ENCODE data around the gene DTHD1. TPM values are rescaled to one million over a fixed set of nuclear protein-coding genes. Genes with fewer than 3 reads are reported as not detected.
A peak's percentile ranks its signal among the peaks of the same experiment; 100 is the strongest.

Gene DTHD1
- polyA plus RNA-seq, 1 donor (not counting 4 experiments of a cell fraction or from before 2014, with no cell fraction given) = not detected

- H3K4me1 ChIP-seq (ENCODE audit: control insufficient read depth, extremely low read depth, insufficient read depth, low read length) = peaks cover 18% of the 10 kb centered on the region
- no peak overlapping the region for H2AFZ ChIP-seq (ENCODE audit: control insufficient read depth, low read length)
- no peaks in the 10 kb centered on the region for H4K20me1 ChIP-seq (ENCODE audit: control insufficient read depth, extremely low read depth, insufficient read depth, low read length)
- no peak overlapping the region for H3K4me2 ChIP-seq (ENCODE audit: control insufficient read depth, extremely low read depth, insufficient read depth, low read depth, low read length)
- no peak for DNase-seq (ENCODE audit: low read depth, low spot score)
- dilution Hi-C loops (cut with MboI; ENCODE audit: extremely low pct_ligation_motif_present, low sequenced_read_pairs) = no loop called here
- no peak overlapping the region for H3K27ac ChIP-seq (ENCODE audit: control insufficient read depth, insufficient read depth, low read length)
- H3K9me1 ChIP-seq (ENCODE audit: control insufficient read depth, extremely low read depth, insufficient read depth, low read length) = no peaks in the 10 kb centered on the region
- peaks cover 0 to 4% of the 10 kb centered on the region in 2 experiments for H3K36me3 ChIP-seq (ENCODE audit: control insufficient read depth in 2 of 2, extremely low read depth in 1 of 2, insufficient read depth in 2 of 2, low read length in 2 of 2)
- H3K27me3 ChIP-seq (ENCODE audit: control insufficient read depth, extremely low read depth, insufficient read depth, low read length) = no peaks in the 10 kb centered on the region
- H3K9me3 ChIP-seq (ENCODE audit: control insufficient read depth, low read depth, low read length) = no peaks in the 10 kb centered on the region
- H3K9ac ChIP-seq (ENCODE audit: control insufficient read depth, extremely low read depth, insufficient read depth, low read length) = no peak overlapping the region
- no peak for FAIRE-seq
- H3K4me3 ChIP-seq (ENCODE audit: control insufficient read depth in 2 of 3, extremely low read depth in 1 of 3, insufficient read depth in 2 of 3, low read depth in 1 of 3, low read length in 3 of 3) = no peak overlapping the region
- peaks cover 78% of the 10 kb centered on the region for H3K79me2 ChIP-seq (ENCODE audit: control insufficient read depth, insufficient read depth, low read length)
- TF ChIP-seq EZH2 (IDR thresholded peaks at IDR 0.05; ENCODE audit: low read length) = no peak
- no peak for TF ChIP-seq CTCF (optimal IDR thresholded peaks at IDR 0.05 in 1 of 3, IDR thresholded peaks at IDR 0.05 in 1 of 3, conservative IDR thresholded peaks at IDR 0.05 in 1 of 3; ENCODE audit: extremely low read depth in 1 of 3, insufficient read depth in 2 of 3, low read length in 3 of 3)
Measured at GRCh38 chr4:36237366-36238313, 43.8 kb upstream of the DTHD1 start.

GRCh38 chr4:36241771-36242170, 39.6 kb upstream of the DTHD1 start:
- TF ChIP-seq CTCF (optimal IDR thresholded peaks at IDR 0.05 in 1 of 3, IDR thresholded peaks at IDR 0.05 in 1 of 3, conservative IDR thresholded peaks at IDR 0.05 in 1 of 3; ENCODE audit: extremely low read depth in 1 of 3, insufficient read depth in 2 of 3, low read length in 3 of 3) = no peak
- no peak for TF ChIP-seq EZH2 (IDR thresholded peaks at IDR 0.05; ENCODE audit: low read length)
- peaks cover 0 to 4% of the 10 kb centered on the region in 2 experiments for H3K36me3 ChIP-seq (ENCODE audit: control insufficient read depth in 2 of 2, extremely low read depth in 1 of 2, insufficient read depth in 2 of 2, low read length in 2 of 2)
- dilution Hi-C loops (cut with MboI; ENCODE audit: extremely low pct_ligation_motif_present, low sequenced_read_pairs) = no loop called here
- no peak for DNase-seq (ENCODE audit: low read depth, low spot score)
- peak overlapping the region; percentile 77 to 97 (median 97) for H3K4me3 ChIP-seq (ENCODE audit: control insufficient read depth in 2 of 3, extremely low read depth in 1 of 3, insufficient read depth in 2 of 3, low read depth in 1 of 3, low read length in 3 of 3)
- H4K20me1 ChIP-seq (ENCODE audit: control insufficient read depth, extremely low read depth, insufficient read depth, low read length) = no peaks in the 10 kb centered on the region
- H2AFZ ChIP-seq (ENCODE audit: control insufficient read depth, low read length) = no peak overlapping the region
- no peak for FAIRE-seq
- peak overlapping the region; percentile 87 for H3K27ac ChIP-seq (ENCODE audit: control insufficient read depth, insufficient read depth, low read length)
- H3K4me1 ChIP-seq (ENCODE audit: control insufficient read depth, extremely low read depth, insufficient read depth, low read length) = peaks cover 12% of the 10 kb centered on the region
- H3K9ac ChIP-seq (ENCODE audit: control insufficient read depth, extremely low read depth, insufficient read depth, low read length) = peak overlapping the region; percentile 91
- peaks cover 48% of the 10 kb centered on the region for H3K79me2 ChIP-seq (ENCODE audit: control insufficient read depth, insufficient read depth, low read length)
- peak overlapping the region; percentile 93 for H3K4me2 ChIP-seq (ENCODE audit: control insufficient read depth, extremely low read depth, insufficient read depth, low read depth, low read length)
- H3K9me3 ChIP-seq (ENCODE audit: control insufficient read depth, low read depth, low read length) = no peaks in the 10 kb centered on the region
- H3K27me3 ChIP-seq (ENCODE audit: control insufficient read depth, extremely low read depth, insufficient read depth, low read length) = no peaks in the 10 kb centered on the region
- H3K9me1 ChIP-seq (ENCODE audit: control insufficient read depth, extremely low read depth, insufficient read depth, low read length) = no peaks in the 10 kb centered on the region

Data from keratinocyte (primary cell).